HG02840 (cell line): ENCODE results near the gene ADH1C.
"Not testable (repeated sequence)": the region's sequence is repeated elsewhere in the genome, so short reads cannot be mapped to it uniquely, and the experiment has no call there.

Experiments
- ATAC-seq: cut with Tn5 transposase; IDR thresholded peaks from one replicate; pipeline ENCODE4 v1.9.1; 2021; ENCODE audit warnings: mild to moderate bottlenecking, moderate library complexity, moderate number of reproducible peaks; ENCODE audit not compliant: unreplicated experiment, low FRiP score

Gene ADH1C

DNA sequence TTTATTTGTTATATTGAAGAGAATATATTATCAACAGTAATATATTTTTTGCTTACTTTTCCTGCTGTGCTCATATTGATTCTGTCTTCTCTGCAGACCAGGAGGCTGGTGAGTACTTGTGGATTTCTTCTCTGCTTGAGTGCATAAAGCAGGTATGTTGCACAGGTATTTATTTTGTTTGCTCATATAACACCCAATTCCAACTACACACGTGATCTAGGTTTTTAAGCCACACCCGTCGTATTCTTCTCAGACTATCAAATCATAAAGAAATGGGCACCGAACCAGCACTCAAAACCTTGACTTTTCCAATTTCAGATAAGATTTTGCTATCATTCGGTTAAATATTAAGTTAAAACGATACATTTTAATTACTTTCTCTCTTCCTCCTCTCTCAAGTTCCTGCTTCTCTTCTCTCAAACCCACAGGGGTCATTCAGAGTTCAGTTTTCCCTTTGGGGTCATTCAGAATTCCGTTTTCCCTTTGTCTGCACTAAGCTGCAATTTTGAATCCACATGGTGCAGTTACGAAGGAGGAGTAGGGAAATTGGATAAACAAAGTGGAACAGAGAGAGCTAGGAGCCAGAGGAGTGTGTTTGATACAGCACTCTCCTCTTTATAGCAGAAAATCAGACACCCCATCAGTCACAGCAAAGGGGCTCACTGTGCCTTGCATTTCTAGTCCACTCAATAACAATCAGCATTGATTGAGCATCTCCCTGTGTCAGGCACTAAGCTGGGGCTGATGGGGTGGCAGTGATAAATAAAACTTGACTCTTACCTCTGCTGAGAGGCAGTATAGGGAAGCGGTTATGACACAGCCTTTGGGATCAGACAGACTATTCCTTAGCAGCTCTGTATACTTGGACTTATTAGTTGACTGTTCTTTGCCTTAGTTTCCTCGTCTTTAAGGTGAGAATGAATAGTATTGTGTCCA is at the start of gene ADH1C:
Gene ADH1C (minus strand): TSS at position 145 of the 936 bp plus-strand sequence. CDS start 71 bp downstream, at position 74.
- ATAC-seq, result no peak

GRCh38 chr4:99400831-99401230 is 48.3 kb upstream of the ADH1C start:
- ATAC-seq, result no peak

DNA sequence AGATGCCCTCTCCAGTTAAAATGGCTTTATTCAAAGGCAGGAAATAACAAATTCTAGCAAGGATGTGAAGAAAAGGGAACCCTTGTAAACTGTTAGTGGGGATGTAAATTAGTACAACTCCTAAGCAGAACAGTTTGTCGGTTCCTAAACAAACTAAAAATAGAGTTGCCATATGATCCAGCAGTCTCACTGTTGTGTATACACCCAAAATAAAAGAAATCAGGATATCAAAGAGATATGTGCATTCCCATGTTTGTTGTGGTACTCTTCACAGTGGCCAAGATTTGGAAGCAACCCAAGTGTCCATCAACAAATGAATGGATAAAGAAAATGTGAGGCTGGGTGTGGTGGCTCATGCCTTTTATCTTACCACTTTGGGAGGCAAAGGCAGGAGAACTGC is 46.5 kb upstream of the ADH1C start:
- no peak for ATAC-seq

DNA sequence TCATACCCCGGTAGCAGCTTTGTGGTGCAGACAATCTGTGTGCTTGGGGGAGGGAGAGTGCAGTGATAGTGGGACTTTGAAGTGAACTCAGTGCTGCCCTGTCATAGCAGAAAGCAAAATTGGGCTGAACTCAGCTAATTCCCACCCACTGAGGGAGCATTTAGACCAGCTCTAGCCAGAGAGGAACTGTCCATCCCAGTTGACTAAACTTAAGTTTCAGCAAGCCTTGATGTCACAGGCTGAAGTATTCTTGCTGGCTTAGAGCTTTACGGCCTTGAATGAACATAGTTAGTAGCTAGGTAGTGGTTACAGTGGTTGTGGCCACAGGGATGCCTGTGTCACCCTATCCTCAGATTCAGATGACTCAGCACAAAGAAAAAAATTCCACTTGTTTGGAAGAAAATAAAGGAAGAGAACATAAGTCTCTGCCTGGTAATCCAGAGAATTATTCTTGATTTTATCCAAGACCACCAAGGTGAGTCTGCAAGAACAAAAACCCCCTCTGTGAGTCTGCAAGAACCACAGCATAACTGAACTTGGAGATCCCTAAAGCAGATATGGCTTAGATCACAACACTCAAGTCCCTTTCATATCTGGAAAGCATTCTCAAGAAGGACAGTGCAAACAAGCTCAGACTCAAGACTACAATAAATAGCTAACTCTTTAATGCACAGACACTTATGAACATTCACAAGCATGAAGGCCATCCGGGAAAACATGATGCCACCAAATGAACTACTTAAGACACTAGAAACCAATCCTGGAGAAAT is 43.2 kb upstream of the ADH1C start:
- no peak for ATAC-seq

- ATAC-seq, result no peak
These were observed 42.4 kb upstream of the ADH1C start for GRCh38 chr4:99394896-99395295.

- ATAC-seq, result no peak
These were observed 37.5 kb upstream of the ADH1C start for GRCh38 chr4:99390055-99390454.

DNA sequence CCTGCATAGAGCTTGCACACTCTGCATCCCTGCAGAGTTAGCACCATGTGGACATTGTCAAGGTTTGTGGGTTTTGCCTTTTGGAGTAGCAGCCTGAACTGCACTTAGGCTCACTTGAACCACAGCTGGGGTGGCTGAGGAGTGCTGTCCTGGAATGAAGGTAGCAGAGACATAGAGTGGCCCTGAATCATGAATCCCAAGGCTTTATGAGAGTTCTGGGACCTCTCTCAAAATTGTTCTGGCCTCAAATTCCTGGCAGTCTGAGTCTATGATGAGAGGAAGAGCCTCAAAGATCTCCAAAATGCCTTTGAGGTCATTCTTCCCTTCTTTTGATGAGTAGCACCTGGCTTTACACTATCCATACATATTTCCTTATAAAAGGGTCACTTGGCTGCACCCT is 37.1 kb upstream of the ADH1C start:
- ATAC-seq, result no peak

GRCh38 chr4:99383833-99384392 is 31.4 kb upstream of the ADH1C start:
- no peak for ATAC-seq

DNA sequence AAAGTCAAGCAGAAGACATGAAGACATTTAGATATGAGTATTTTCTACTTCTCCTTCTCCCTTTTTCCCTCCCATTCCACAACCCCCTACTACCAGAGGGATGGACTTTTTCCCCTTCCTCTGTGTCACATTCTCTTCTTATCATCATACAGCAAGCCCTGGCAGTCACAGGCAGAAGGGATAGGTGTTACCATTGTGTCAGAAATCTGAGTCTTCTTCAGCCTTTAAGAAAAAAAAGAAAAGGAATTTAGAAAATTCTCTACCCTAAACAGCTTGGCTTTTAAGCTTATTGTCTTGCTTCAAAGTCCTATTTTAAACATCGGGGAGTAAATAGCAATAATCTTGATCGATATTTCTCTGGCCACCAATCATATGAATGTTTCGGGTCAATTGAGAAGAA is 30.9 kb upstream of the ADH1C start:
- ATAC-seq, result no peak

DNA sequence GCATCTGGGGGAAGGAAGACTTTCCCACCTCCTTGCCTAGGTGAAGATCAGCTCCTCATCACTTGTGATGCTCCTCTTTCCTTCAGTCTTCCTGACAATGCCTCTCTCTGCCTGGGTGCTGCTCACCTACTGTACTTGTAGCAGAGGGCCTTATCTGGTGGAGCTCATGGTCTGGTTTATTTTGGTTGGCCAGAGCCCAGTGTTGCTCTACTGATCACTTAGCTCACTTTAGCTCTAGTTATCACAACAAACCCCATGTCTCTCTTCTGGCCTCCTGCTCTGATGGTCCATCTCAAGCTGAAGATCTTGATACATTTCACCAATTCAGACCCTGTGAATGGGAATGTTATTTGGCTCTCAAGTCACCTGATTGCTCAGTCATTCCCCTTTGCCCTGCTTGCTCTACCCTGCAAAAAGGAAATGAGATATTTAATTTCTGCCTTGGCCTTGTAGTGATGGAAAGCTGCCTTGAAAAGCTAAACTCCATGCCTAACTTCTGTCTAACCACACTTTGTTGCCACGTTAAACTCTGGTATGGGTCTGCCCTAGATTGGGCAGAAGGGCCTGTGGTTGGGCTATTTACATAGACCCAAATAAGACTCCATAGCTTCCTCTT is 30.3 kb upstream of the ADH1C start:
- ATAC-seq, result no peak

DNA sequence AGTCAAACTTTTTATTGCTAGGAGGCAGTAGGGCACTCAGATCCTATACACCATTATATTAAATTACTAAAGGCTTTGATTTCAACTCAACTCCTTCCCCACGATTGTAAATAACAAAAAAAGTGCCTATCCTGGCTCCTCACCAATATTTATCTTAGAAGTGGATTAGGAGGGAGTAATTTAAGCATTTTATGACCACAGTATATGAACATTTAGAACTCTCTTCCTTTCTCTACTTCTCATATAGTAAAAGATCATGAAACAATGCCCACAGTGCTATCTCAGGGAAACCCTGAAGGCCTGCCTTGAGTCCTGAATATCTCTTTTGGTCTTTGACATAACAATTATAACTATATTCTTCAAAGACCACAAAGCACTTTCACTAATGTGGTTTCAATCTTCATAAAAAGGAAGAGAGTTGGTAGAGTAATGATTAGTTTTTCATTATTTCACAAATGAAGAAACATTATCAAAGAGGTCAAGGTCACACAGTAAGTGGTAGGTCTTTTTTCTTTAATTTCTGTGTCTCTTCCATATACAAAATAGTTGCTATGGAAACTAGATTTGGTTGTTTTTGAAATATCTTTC is 29.1 kb upstream of the ADH1C start:
- no peak for ATAC-seq

- no peak for ATAC-seq
These were observed 27.0 kb upstream of the ADH1C start for GRCh38 chr4:99379571-99379970.

DNA sequence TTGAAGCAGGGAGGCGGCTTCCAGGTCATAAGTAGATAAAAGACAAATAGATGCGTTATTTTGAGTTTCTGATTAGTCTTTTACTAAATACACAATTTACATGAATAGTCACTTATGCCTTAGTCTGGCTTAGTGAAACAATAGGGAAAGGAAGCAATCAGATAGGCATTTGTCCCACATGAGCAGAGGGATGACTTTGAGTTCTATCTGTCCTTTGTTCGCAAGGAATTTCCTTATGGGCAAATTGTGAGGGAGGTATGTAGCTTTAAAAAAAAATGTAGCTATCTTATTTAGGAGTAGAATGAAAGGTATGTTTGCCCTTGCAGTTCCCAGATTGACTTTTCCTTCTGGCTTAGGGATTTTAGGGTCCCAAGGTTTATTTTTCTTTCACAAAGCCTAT is 26.3 kb upstream of the ADH1C start:
- ATAC-seq, result no peak

DNA sequence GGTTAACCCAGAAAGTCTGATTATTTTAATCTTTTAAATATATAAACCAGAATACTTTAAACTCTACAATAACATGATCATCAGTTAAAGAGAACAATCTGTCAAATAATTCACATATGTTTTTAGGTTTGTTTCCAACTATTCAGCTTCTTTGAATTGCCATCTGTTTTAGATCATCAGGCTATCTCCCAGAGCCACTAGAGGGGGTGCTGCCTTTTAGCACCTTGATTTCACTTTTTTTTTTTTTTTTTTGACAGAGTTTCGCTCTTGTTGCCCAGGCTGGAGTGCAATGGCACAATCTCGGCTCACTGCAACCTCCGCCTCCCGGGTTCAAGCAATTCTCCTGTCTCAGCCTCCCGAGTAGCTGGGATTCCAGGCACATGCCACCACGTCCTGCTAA is 24.8 kb upstream of the ADH1C start:
- ATAC-seq, result not testable (repeated sequence)

DNA sequence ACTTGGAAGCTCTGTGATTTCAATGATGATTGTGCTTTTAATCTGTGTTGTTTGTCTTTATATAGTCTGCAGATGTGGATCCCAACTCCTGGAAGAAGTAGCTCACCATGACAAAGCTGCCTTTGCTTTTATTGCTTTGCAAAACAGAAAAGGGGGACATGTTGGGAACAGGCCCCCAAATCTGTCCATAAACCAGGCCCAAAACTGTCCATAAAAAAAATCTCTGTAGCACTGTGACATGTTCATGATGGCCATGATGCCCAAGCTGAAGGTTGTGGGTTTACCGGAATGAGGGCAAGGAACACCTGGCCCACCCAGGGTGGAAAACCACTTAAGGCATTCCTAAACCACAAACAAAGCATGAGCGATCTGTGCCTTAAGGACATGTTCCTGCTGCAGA is 19.9 kb upstream of the ADH1C start:
- ATAC-seq, result not testable (repeated sequence)

DNA sequence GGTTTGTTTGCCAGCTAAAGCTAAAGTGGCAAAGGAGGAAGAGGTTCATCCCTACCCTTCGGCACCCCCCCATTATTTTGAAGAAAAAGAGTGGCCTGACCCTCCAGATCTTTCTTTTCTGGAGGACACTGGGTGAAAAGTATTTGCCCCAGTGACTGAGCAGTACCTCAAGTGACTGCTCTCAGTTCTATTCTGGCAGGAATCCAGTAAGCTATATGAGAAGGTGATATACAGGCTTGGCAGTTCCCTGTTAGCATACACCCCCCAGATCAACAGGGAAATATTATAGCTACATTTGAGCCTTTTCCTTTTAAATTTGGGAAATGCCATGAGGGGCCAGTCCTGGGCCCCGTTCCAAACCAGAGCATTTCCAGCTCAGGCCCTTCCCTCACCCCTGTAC is 15.3 kb upstream of the ADH1C start:
- not testable (repeated sequence) for ATAC-seq

DNA sequence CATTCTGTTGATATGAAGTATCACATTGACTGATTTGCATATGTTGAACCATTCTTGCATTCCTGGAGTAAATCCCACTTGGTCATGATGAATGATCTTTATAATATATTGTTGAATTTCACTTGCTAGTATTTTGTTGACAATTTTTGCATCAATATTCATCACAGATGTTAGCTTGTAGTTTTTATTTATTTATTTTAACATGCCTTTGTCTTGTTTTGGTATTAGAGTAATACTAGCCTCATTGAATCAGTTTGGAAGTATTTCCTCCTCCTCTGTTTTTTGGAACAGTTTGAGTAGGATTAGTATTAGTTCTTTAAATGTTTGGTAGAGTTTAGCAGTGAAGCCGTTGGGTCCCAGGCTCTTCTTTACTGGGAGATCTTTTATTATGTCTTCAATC is 13.9 kb upstream of the ADH1C start:
- ATAC-seq, result no peak

DNA sequence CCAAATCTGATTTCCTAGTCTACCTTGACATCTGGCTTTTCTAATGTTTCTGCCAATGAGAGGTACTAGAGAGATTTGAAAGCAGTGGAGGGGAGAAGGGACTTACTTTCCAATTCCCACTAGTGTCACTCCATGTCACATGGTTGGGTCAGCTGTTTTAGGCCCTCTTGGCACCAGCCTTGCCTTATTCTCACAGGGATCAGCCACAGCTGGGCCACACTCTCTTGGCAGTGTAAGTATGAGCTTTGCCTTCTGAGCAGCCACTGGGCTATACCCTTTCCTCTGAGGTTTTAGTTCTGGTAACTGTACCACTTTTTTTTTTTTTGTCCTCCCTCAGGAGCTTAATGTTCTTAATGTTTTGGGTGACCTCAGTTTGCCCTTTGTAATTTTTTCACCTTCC is 10.2 kb upstream of the ADH1C start:
- ATAC-seq, result no peak

DNA sequence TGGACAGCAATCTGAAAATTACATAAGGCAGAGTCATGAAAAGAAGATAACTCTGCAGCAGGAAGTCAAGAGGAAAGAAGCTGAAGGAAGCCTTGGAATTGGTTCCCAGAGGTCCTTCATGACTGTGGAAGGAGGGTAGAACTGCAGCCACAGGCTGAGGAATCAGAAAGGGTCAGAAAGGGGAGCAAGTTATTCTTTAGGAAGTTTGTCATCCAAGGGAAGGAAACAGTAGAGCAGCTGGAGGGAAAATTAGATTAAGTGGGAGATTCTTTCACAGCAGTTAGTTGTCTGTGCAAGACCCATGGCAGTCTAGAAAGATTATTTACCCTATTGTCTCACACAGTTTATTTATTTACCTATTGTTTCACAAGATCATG is 9.3 kb upstream of the ADH1C start:
- no peak for ATAC-seq

DNA sequence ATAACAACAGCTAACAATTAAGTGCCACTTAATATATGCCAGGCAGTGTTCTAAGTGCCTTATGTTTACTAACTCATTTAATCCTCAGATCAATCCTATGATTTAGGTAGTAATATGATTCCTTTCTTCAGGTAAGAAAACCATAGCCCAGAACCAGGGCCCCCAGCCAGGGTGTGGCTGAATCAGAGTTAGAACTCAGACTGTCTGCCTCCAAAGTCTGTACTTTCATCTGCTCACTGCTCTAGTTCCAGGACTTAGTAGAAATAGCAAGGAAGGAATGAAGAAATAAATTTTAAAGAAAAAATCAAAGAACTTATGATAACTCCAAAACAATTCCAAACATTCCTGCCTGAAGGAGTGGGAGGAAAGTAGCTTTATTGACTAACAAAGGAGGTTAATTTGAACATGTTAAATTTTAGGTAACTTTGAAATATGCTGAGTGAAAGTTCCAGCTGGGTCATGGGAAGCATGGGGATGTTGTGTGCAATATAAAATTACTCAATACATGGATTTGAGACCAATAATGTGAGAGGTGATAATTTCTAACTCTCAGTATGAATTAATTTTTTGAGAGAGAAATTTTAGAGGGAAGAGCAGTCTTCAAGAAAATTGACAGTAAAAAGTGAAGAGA is 8.8 kb upstream of the ADH1C start:
- no peak for ATAC-seq
